Ovary (tissue), 3 donors: Measurements from ENCODE around the gene CMTM5.

ENCODE experiments used
- CTCF ChIP-seq, 3 donors: fragments of 450-650 bp in 2 of 3; fragments of 200-600 bp in 1 of 3; IDR thresholded peaks; one replicate each; pipeline versions ENCODE4 v1.5.1 to v1.8.0; 2016 to 2022; ENCODE audit warnings: antibody characterized with exemption in 3 of 3, mild to moderate bottlenecking in 1 of 3
- EP300 ChIP-seq: sonication (generic); formaldehyde crosslinking; IDR thresholded peaks from one replicate; pipeline ENCODE4 v1.6.1; 2017; ENCODE audit warnings: antibody characterized with exemption
- POLR2A ChIP-seq: fragments of 450-650 bp; IDR thresholded peaks from one replicate; pipeline ENCODE4 v1.6.1; 2017; ENCODE audit warnings: antibody characterized with exemption, mild to moderate bottlenecking, moderate library complexity
- donor health status: DM: no; HTN: no; CAD: no.

- TF ChIP-seq CTCF (IDR thresholded peaks at IDR 0.05) (no peak), POLR2A (no peak), EP300 (no peak)
Measured at GRCh38 chr14:23382276-23382675, 5.4 kb downstream of the CMTM5 start.
